Stimulated activated CD4-positive, alpha-beta T cell treated with anti-CD3 and anti-CD28 coated beads, Interleukin-12 subunit alpha, Interleukin-12 subunit beta, amount 100 ng/mL, for 4 hours (primary cell): ENCODE measurements around the gene RBMS3.
"Not testable (repeated sequence)": the region's sequence is repeated elsewhere in the genome, so short reads cannot be mapped to it uniquely, and the experiment has no call there.

Experiments
- DNase-seq: peaks from one replicate; pipeline ENCODE4 v3.0.0-alpha.2; 2020

RBMS3 gene

DNA sequence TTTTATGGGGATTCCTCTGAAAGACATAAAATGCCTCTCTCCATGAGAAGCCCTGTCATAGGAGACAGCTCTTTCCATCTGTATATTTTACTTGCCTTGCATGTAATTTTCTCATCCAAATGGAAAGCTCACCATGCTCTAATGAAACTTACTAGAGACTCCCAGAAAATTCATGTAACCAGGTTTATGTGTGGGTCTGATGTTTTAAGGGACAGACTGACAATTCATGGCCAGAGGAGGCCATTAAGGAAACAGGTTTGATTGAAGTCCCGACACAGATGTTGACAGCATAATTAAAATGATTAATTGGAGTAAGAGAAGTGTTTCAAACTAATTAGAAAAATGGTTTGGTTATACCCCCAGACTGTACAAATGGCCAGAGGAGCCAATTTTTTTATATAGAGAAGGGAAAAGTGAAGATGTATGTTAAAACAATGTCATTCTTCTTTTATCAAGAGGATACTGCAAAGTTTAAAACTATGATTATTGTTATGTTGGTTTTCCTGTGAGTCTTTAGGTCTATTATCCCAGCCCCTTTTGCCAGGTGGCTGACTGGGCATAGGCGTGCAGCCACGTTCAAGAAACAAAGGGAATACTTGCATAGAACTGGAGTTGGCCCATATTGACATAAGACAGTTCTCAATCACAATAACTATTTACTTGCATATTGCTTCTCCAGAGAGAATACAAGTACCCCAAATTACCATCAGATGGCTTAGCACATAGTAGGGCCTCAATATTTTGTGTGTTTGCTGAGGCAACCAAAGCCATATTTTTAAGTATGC is 64.8 kb downstream of the RBMS3 start:
- no peak for DNase-seq

DNA sequence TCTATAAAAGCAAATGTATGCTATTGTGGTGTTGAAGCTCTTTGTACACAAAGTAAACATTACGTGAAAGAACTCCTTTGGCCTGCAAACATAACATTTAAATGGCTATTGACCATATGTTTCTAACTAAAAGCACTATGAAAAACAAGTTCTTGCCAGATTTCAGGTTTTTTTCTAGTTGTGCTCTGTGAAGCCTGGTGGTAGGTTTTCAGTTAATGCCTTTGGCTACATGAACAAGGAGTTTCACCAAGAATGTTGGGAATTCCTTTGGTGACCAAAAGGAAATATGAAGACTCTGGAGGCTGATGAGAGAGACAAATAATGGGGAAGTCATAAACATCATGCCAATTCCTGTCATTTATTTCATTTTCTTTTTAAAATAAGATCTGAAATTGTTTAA is 66.0 kb downstream of the RBMS3 start:
- no peak for DNase-seq

DNA sequence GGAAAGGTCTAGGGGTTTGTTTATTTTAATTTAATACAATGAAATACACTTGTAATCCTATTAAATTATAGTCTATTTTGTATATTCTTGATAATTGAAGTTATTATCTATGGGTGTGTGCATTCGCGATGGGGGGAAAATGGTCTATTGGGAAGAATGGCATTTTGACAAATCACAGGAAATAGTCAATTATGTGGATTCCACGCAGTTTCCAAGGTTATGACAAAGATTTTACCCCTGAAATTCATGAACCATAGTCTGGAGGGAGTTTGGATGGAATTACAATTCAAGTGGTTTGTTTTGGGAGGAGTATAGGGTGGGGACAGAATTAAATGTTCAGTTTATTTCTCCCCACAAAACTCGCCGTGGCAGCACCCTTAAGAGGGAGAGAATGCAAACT is 66.5 kb downstream of the RBMS3 start:
- no peak for DNase-seq

DNA sequence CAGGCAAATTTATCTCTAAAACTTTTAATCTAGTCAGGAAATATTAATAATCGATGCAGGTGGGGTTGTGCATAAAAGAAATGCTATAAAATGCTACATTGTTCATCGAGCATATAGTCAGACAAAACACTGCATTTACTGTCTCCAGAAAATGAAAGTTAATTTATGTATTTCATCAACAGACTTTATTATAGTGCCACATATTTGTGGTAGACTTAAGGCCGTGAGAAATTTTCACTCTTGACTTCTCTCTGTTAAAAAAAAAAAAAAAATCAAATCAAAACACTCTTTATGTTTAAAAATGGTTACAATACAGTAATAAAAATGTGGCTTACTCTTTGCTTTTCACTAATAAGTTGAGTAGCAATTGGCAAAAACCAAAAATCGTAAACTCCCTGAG is 67.4 kb downstream of the RBMS3 start:
- no peak for DNase-seq

DNA sequence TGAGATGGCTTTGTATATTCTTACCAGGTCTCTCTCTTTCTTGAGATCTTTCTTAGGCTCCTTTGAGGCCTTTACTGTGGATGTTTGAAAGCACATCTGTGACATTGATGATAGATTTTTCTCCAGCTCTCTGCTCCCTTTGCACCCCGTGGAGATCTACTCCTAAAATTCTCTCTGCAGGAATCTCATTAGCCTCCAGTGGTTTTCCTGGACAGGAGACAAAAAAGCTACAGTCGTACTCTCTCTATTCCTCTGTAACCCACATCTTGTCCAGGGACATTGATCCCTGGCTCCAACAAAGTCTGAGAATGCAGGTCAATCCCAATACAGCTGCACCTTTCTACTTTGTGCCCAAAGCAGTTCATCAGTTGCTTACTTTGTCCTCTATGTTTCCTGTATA is 68.2 kb downstream of the RBMS3 start:
- DNase-seq = no peak

DNA sequence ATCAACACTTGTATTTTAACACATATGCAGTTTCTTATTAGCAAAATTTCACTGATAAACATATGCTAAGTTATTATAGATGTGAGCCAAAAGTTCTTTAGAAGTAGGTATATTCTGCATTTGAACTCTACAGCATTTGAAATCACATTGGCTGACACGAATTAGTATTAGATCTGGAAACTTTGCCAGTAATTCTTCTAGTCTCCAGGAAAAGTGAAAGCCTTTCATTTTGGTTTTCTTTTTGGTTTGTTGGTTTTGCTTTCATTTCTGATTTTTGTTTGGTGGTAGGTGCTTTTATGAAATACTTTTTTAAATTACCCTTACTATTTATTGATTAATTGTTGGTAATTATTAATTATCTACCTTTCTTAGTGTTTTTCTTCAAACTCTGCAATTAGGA is 72.9 kb downstream of the RBMS3 start:
- no peak for DNase-seq

DNA sequence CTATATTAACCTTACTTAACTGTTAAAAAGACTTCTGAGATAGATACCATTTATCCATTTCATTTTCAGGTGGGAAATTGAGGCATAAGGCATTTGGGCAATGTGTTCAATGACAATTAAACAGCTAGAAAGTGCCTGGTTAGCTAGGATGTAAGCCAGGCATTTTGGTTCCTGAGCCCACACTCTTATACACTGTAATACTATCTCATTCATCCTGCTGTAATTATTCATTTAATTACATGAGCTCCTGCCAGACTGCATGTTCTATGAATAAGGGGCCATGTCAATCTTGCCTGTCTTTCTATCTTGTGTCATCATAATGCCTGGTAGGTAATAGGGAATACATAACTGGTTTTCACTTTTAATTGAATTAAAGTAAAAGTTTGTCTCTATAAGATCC is 74.0 kb downstream of the RBMS3 start:
- no peak for DNase-seq

DNA sequence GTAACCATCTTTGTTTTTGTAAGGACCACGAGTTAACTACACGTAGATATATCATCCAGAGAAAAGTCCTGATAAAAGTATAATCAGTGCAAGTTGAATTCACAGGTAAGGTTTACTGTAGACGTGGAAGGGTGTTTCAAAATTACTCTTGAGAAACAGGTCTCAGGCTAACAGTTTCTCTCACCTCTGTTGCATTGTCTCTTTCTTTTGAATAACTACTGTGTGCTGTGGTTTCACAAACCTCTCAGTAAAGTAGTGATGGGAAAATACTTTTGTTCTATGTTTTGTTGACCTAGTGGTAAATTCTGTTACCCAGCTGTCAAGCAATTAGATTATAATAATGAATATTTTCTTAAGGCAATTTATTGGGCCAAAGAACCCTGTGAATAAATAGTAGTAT is 75.2 kb downstream of the RBMS3 start:
- no peak for DNase-seq

DNA sequence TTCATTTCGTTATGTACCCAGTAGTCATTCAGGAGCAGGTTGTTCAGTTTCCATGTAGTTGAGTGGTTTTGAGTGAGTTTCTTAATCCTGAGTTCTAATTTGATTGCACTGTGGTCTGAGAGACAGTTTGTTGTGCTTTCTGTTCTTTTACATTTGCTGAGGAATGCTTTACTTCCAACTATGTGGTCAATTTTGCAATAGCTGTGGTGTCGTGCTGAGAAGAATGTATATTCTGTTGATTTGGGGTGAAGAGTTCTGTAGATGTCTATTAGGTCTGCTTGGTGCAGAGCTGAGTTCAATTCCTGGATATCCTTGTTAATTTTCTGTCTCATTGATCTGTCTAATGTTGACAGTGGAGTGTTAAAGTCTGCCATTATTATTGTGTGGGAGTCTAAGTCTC is 79.4 kb downstream of the RBMS3 start:
- not testable (repeated sequence) for DNase-seq

DNA sequence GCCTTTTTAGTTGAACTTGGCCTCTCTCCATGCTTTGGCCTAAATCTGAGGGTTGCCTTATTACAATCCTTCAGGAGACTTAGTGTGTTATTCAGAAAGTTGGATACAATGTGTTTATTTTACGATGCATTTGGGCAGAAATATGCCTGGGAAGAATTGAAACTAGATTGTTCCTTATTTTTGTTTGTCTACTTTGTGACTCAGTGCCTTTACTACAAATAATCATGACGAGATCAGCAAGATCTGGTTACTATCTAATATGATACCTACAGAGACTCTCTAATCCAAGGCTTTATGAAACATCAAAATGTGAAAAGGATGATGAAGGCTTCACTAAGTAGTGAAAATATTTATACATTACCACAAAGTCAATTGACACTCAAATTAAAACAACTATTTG is 82.2 kb downstream of the RBMS3 start:
- DNase-seq = no peak

DNA sequence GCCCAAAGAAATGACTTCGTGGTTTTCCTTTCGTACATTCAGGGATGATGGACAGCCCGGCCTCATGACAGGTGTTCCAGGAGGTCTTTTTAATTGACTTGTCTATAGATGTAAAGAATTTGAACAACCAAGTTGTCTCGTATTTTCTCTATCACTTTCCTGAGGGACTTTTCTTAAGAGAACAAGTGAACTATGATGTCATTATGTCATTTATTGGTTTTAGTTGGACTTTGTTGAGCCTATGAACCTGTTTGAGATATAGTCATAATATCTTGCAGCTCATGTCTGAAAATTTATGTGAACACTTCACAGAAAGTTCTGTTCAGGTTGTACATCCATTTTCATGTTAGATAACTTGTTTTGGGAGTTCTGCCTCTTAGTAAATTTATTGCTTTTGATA is 89.2 kb downstream of the RBMS3 start:
- DNase-seq = no peak

DNA sequence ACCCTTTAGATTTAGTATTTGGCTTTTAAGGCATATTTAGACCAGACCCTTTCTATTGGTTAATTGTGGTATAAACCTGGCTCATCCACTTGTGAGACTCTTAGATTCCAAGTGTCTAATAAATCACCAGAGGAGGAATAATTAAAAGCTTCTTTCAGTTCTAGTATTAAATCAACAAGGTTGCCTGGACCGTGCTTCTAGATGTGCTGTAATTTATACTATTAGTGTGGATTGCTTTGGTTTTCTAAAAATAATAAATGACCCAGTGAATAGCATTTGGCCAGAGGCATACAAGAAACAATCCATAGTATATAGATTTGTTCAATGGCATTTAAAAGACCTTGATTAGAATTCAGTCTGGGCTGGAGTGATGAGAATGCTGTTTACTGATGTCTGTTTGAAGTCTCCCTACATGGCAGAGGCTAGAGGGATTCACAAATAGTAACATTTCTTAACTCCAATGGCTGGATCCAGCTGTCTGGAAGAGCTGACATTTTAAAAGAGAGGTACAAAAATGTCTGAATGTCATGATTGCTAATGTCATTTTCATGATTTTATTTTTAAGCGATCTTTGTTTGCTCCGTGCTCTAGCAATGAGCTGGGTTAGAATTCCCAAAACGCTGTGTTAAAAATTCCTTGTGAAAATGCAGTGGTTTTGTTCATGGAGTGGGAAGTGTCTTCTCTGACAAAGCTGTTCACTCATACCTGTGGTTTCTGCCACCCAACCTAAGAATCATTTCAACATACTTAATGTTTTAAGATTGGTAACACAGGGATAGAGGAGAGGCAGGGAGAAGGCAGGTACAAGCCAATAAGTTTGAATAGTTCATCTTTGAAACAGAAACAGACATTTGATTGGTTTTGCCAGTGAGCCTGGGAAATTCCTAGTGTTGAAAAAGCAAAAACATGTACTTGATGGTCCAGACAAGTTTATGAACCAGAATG is 89.9 kb downstream of the RBMS3 start:
- no peak for DNase-seq

DNA sequence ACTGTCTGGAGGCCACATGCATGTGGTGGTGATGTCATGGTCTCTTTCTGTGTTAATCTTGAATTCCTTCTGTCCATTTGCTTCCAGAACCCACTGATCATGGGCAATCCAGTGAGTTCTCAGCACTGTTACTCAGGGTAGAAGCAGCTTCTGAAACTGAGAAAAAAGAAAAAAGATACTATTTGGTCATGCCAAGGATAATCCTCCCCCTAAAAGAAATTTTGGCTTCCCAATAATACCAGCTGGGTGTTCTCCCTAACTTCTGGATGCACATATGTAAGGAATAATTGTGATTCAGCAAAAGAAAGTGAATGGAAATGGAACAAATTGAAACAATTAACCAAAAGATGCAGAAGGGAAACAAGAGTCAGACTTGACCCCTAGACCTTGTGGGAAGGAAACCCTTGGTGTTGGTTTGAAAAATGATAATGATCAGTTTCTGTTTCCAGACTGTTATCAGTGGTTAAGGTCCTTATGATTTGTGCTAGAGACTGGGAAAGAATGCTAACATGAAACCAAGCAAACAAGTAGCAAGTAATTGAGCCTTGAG is 92.3 kb downstream of the RBMS3 start:
- DNase-seq = no peak

DNA sequence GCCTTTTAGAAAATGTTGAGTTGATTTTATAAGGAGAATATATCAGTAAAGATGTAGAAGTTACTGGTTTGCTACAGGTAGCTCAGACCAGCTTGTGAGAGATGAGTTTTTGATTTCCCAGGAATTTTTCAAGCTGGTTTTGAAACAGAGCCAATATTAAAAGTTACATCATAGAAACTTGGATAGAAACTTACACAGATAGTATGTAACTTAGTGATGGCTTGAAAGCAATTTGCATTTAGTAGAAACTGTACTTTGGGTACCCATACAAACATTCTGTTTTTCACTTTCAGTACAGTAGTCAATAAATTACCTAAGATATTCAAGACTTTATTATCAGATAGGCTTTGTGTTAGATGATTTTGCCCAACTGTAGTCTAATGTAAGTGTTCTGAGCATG is 93.4 kb downstream of the RBMS3 start:
- no peak for DNase-seq

DNA sequence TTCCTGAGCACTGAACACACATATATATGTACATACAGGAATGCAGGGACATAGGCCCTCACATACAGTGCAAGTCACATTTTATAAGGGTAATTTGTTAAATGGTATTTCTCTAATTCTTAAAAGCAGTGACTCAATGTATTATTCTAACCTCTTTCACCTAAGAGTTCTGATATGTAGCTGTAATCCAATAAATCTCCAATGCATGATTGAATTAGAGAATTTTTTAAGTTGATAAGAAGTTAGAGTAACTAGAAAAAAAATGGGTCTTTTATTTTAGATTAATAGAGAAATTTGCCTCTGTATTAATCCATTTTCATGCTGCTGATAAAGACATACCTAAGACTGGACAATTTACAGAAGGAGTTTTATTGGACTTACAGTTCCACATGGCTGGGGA is 98.2 kb downstream of the RBMS3 start:
- no peak for DNase-seq

DNA sequence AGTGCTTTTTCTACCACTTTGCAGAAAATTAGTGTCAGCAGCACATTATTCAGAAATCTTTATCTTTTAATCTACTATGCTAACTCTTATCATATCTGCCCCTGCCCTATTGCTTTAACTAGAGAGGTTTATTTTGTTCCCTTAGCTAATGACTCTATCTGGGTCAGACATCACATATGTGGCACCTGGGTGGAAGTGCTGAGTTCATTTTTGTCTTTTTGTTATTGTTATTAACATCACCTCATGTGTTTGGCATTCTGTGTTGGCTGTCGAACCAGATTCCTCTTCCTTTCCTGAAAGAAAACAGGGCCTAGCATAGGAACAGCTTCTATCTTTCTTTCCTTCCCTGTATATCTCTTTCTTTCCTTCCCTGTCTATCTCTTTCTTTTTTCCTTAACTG is 100.7 kb downstream of the RBMS3 start:
- DNase-seq = no peak

DNA sequence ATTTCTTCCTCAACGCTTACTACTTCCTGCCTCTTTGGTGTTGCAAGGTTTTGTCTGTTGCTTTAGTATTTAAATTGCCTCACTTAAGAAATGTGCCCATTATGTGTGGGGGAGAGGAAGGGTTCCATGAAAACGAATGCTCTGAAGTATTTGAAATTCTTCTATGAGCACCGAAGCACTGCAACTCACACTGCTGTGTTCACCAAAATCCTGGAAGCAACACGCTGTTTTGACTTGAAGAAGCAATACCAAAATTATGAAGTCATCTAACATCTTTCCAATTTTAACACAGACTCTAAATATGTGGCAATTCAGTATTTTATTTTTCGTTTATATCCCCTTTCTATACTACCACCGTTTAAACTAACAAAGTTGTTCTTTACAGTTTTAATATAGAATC is 101.5 kb downstream of the RBMS3 start:
- DNase-seq = no peak

DNA sequence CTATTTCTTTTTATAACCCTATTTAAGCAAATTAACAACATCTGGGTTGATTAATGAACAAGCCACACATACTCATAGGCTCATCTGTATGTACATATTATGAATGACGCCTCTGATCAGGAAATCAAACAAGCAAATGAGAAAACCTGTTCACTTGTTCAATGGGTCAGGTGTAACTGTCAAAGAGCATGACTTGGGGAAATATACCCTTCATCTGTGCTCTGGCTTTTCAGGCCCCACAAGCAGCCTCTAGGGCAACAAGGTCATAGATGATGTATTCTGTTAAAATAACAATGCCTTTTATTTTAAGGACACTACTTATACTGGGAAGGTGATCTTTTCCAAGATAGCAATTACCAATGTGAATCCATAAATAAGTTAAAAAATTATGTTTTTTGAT is 102.0 kb downstream of the RBMS3 start:
- DNase-seq = no peak

DNA sequence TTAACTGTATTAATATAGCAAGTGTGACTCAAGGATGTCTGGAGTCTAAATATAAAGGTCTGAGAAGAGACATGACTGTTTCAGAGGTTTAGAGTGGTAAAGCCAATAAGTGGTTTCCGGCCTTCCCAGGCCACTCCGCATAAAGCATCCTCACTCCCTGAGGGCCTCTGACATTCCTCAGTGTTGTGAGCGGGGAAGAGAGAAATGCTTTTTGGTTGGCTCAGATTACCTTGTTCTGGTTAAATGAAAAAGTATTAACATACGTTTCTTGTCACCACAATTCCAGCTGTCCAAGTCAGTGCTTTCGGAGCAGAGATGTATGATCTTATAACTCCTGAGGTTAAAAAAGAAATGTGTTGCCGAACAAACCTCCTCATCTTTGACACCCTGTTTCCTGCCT is 103.8 kb downstream of the RBMS3 start:
- no peak for DNase-seq

DNA sequence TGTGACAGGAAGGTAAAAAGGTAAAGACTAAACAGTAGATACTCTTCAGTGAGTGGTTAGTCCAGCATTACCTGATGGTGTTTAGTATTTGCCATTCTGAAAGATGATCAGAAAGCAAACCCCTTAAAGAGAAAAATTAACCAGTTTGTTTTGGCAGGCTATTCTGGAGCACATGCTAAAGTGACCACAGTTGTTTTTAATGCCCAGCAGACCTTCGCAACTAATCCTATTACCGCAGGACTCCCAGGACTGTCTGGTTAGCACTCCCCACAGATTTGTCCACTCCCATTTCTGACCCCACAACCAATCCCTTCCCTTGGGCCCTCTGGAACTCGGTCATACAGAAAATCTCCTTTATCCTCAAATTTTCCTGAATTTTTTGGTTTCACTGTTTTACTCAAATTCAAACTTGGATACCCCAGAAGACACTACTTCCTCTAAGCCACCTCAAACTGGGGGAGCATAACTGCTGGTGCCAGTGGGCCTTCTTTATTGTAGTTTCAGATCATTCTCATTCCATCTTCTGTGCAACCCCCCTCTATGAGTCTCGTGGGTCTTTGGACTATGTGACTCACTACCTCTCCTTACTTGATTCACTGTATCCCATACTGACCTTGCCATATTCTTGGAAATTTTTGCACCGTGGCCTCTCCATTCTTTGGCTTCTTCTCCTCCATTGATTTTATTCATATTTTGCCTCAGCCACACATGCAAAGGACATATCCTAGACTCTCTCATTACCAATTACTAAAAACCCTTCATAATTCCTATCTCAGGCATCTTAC is 104.4 kb downstream of the RBMS3 start:
- no peak for DNase-seq

DNA sequence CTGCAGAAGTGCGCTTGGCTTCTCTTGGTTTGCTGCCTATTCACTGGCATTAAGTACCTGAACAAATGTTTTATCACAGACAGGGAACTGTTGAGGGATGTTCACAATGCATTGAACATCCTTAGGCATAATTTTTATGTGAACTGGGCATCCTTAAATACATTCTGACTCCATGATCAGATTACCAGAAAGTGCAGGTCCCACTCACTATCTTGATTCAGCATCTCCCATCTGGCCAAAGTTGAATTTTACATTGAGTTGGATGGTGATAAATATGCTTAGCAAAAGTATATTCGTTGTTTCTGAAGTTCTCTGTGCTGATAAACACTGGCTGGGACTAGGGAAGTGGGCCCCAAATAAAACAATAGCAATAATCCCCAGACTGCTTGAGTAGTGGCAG is 108.5 kb downstream of the RBMS3 start:
- no peak for DNase-seq

DNA sequence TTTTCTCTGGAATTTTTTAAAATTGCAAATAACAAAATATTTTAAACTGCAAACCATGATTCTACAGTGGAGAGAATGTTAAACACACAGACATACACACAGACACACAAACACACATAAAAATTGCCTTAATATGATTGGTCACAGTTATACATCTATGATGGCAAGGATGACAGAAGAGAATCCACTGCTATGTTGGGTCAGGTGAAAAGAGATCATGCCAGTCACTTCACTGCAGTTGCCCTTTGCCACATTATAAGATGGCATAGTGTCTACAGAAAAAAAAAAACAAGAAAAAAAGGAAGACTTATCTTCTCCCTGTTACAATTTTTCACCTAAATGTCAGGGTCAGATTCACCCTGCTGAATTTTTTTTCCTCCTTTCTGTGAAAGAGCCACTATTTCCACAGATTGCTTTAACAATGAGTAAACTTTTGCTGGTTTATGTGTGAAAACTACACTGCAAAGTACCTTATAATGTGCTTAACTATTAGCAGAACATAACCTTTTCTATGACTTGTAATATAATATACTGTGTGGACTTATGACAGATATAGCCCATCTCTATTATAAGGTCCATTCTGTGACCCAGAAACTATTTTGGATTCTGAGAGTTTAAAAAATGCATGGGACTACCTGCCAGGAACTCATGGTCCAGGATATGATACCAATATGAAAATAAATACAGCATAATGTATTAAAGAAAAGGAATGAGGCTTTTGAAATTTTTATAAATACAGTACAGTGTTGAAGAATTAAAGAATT is 111.9 kb downstream of the RBMS3 start:
- DNase-seq = no peak
